ENCODE results near the gene MARK2. TPM values are rescaled to one million over a fixed set of nuclear protein-coding genes. Genes with fewer than 3 reads are reported as not detected.
A peak's percentile ranks its signal among the peaks of the same experiment; 100 is the strongest.

Gene MARK2
- total and polyA plus RNA-seq, 8 donors, result 11.7 to 30.8 (median 21.1) TPM

DNA sequence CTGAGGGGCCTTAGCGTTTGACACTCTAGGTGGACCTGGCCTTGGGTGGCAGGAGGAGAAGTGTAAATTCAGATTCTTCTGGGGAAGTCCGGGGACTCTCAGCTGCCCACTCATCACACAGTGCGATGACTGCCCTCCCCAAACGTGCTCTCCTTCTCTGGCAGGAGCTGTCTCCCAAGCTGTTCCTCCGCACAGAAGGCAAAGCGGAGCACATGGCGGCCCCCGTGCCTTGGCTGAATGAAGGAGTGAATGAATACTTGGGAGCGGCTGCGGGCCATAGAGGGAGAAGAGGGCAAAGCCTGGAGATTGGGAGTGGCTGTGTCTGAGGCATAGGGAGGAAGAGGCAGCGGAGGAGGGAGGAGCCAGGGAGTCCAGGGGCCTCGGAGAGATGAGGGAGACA is 93.0 kb downstream of the MARK2 start:
- 82 to 88% methylated on average over 12 of the region's 12 CpGs for WGBS, 2 donors

GRCh38 chr11:63933459-63933858 is 94.5 kb downstream of the MARK2 start:
- no peak for DNase-seq
- H3K27me3 ChIP-seq, result no peaks in the 10 kb centered on the region
- 55 to 79% methylated on average over 1 of the region's 1 CpG for WGBS, 2 donors
- peaks cover 0 to 3% (median 0%) of the 10 kb centered on the region in 3 donors for H3K4me1 ChIP-seq
- intact Hi-C loops (cut with DNase I), result no loop called here
- H3K4me3 ChIP-seq, result no peak overlapping the region
- TF ChIP-seq CTCF (IDR thresholded peaks at IDR 0.05), result no peak
- H3K9me3 ChIP-seq, result no peaks in the 10 kb centered on the region
- H3K36me3 ChIP-seq, result no peaks in the 10 kb centered on the region
- no peak for ATAC-seq
- no peak for FAIRE-seq
- no peak overlapping the region for H3K27ac ChIP-seq

More for the DNA sequence above, 93.0 kb downstream of the MARK2 start:
- Histone ChIP-seq H3K27me3 (no peaks in the 10 kb centered on the region), H3K27ac (no peak overlapping the region), H3K4me3 (no peak overlapping the region), H3K9me3 (no peaks in the 10 kb centered on the region), H3K36me3 (no peaks in the 10 kb centered on the region), H3K4me1 (no peaks in the 10 kb centered on the region)
- TF ChIP-seq CTCF (IDR thresholded peaks at IDR 0.05), result no peak
- no peak for ATAC-seq
- DNase-seq, result no peak
- intact Hi-C loops (cut with DNase I), result no loop called here
- FAIRE-seq, result no peak

DNA sequence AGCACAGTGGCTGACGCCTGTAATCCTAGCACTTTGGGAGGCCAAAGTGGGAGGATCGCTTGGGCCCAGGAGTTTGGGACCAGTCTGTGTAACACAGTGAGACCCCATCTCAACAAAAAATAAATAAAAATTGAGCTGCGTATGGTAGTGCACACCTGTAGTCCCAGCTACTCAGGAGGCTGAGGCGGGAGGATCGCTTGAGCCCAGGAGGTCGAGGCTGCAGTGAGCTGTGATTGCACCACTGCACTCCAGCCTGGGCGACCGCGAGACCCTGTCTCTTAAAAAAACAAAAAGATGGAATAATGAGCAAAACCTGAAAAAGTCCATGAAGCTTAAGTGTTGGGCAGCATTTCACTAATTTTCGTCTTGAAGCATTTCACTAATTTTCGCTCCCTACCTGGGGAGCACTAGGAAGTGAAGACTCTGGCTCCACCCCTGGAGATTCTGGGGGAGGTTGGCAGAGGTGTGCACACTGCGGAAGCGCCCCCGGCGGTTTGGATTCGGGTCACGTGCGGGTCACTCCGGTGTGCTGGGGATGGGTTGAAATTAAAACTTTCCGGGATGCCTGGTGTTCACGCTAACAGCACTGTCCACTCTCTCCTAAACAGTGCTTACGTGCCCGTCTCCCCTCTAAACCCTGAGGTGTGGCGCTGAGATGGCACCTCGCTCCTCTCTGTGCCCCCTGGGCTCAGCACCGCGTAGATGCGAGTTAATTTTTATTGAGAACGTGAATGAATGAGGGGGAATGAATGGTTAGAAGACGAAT is 99.0 kb downstream of the MARK2 start:
- Histone ChIP-seq H3K4me1 (peaks cover 0 to 3% (median 0%) of the 10 kb centered on the region in 3 donors), H3K4me3 (peak overlapping the region; percentile 46 to 64 (median 56)), H3K9me3 (no peaks in the 10 kb centered on the region), H3K27me3 (no peaks in the 10 kb centered on the region), H3K27ac (peak overlapping the region; percentile 40 to 75 (median 61)), H3K36me3 (no peaks in the 10 kb centered on the region)
- intact Hi-C loops (cut with DNase I), result no loop called here
- ATAC-seq, result peak in 2 of 4 donors; percentile 1 to 13
- 18 to 19% methylated on average over 30 of the region's 30 CpGs for WGBS, 2 donors
- no peak for FAIRE-seq
- no peak for DNase-seq
- no peak for TF ChIP-seq CTCF (IDR thresholded peaks at IDR 0.05)

DNA sequence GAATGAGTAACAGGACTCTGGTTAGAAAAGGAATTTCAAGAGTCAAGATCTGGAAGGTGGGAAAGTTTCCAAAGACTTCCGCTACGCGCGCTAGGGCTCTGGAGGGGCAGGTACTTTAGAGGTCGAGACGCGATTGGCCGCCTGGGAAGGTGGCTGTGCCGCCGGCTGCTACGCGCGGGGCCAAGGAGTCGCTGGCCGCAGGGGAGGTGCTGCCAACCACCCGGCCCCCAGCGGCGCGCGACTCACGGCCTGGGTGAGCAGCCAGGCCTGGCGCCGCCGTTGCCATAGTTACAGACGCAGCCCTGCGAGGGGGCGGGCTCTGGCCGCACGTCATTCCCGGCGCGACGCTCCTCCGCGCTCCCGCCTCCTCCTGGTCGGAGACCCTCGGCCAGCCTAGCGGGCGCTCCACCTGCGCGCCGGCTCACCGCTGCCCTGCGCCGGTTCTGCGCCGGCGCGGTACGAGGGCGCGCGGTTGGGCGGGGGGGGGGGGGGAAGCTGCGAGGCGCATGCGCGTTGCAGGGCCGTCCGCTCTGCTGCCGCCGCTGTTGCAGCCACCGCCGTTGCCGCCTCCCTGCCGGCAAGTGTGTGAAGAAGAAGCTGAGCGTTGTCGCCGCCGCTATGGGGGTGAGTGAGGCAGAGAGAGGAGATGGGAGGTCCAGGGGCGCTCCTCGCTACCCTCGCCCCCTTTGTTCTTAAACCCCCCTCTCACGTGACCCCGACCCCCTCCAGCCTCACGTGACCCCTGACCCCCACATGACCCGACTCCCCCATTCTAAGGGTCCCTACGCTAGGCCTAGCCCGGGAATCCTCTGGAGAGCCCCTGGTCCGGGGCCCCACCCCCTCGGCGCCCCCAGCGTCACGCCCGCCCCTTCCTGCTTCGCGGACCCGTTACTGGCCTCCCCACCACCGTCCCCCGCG is 99.8 kb downstream of the MARK2 start, which contains the start of gene NAA40:
TSS of gene NAA40 (plus strand) at position 524 of the 918 bp plus-strand sequence. CDS start at position 619, 95 bp downstream.
- Histone ChIP-seq H3K27ac (peak within 1 kb of the TSS; percentile 40 to 75 (median 61)), H3K9me3 (no peaks in the 10 kb centered on the region), H3K4me3 (peak within 1 kb of the TSS; percentile 46 to 64 (median 56)), H3K27me3 (no peaks in the 10 kb centered on the region), H3K36me3 (no peaks in the 10 kb centered on the region), H3K4me1 (peaks cover 0 to 3% (median 0%) of the 10 kb centered on the region in 3 donors)
- intact Hi-C loops (cut with DNase I), result no loop called here
- peak; percentile 93 to 99 (median 98) for DNase-seq
- WGBS, 2 donors, result 1% methylated on average over 39 to 84 of the region's 92 CpGs
- no peak for TF ChIP-seq CTCF (IDR thresholded peaks at IDR 0.05)
- FAIRE-seq, result no peak
- peak; percentile 93 to 96 (median 95) for ATAC-seq

Data from pancreas (tissue), 10 donors.